ENCODE measurements around the gene MAP4K5. TPM values are rescaled to one million over a fixed set of nuclear protein-coding genes. Genes with fewer than 3 reads are reported as not detected.

The MAP4K5 gene
- total and polyA plus RNA-seq, 2 of the 13 experiments (the other 11 are each of a cell fraction or from before 2014, with no cell fraction given): 12.7 to 23.9 TPM

- intact Hi-C loops (cut with micrococcal nuclease; ENCODE audit: unreplicated experiment) (no loop called here), in situ Hi-C loops (cut with HindIII; ENCODE audit: extremely low pct_ligation_motif_present, low pct_unique_long_range_greater_than_20kb) (no loop called here)
- no TSS peak for BruUV-seq (replicated peaks)
- Histone ChIP-seq H3K4me3 (replicated peaks in 1 of 3; ENCODE audit: insufficient read depth in 1 of 3, low read depth in 2 of 3, low read length in 3 of 3) (no peak overlapping the region), H3K27me3 (ENCODE audit: control insufficient read depth in 1 of 2, insufficient read depth in 2 of 2, low read length in 2 of 2) (no peaks in the 10 kb centered on the region), H3K9ac (ENCODE audit: insufficient read depth, low read depth, low read length) (no peak overlapping the region), H3K9me3 (ENCODE audit: low read length) (no peaks in the 10 kb centered on the region), H2AFZ (ENCODE audit: low read length) (no peak overlapping the region), H3K4me2 (ENCODE audit: low read depth, low read length) (no peak overlapping the region), H3K27ac (ENCODE audit: extremely low read length, insufficient read depth, low read length) (no peak overlapping the region), H3K4me1 (ENCODE audit: insufficient read depth, low read length) (peaks cover 40% of the 10 kb centered on the region), H3K79me2 (ENCODE audit: insufficient read depth, low read length) (no peaks in the 10 kb centered on the region), H3K36me3 (replicated peaks in 1 of 2; ENCODE audit: control insufficient read depth in 1 of 2, insufficient read depth in 2 of 2, low read length in 2 of 2) (no peaks in the 10 kb centered on the region), H4K20me1 (ENCODE audit: insufficient read depth, low read length) (no peaks in the 10 kb centered on the region)
- WGBS (ENCODE audit: low lambda C conversion rate): 86% methylated on average over 9 of the region's 9 CpGs
- no peak for TF ChIP-seq SSRP1 (CRISPR knock-in tag; IDR thresholded peaks at IDR 0.05)
- TF ChIP-seq KDM3A (CRISPR knock-in tag; IDR thresholded peaks at IDR 0.05; ENCODE audit: low read depth): no peak
- TF ChIP-seq TERF1 (CRISPR knock-in tag; IDR thresholded peaks at IDR 0.05): no peak
- TF ChIP-seq CBX5 (CRISPR knock-in tag; IDR thresholded peaks at IDR 0.05; ENCODE audit: borderline replicate concordance): no peak
- TF ChIP-seq ZNF501 (CRISPR knock-in tag; IDR thresholded peaks at IDR 0.05): no peak
- no peak for TF ChIP-seq KLF15 (CRISPR knock-in tag; IDR thresholded peaks at IDR 0.05; ENCODE audit: borderline replicate concordance)
- TF ChIP-seq PTBP1 (IDR thresholded peaks at IDR 0.05; ENCODE audit: low read depth, low read length, poor library complexity, severe bottlenecking): no peak
- FAIRE-seq: no peak
- CTCF ChIA-PET (ENCODE audit: low intra/inter-chr PET ratio, low total read pairs): no interaction called here
- no peak for DNase-seq (ENCODE audit: low spot score)
- POLR2A ChIA-PET: no interaction called here
- ATAC-seq: no peak
These were observed 144.0 kb downstream of the MAP4K5 start for GRCh38 chr14:50388256-50388931.

GRCh38 chr14:50387548-50387947 lies 144.8 kb downstream of the MAP4K5 start:
- no peak for FAIRE-seq
- in situ Hi-C loops (cut with HindIII; ENCODE audit: extremely low pct_ligation_motif_present, low pct_unique_long_range_greater_than_20kb): no loop called here
- no TSS peak for BruUV-seq (replicated peaks)
- CTCF ChIA-PET (ENCODE audit: low intra/inter-chr PET ratio, low total read pairs): no interaction called here
- H3K9me3 ChIP-seq (ENCODE audit: low read length): no peaks in the 10 kb centered on the region
- intact Hi-C loops (cut with micrococcal nuclease; ENCODE audit: unreplicated experiment): no loop called here
- H2AFZ ChIP-seq (ENCODE audit: low read length): no peak overlapping the region
- H3K4me2 ChIP-seq (ENCODE audit: low read depth, low read length): no peak overlapping the region
- no peak for ATAC-seq
- H3K9ac ChIP-seq (ENCODE audit: insufficient read depth, low read depth, low read length): no peak overlapping the region
- no peaks in the 10 kb centered on the region for H3K79me2 ChIP-seq (ENCODE audit: insufficient read depth, low read length)
- no peaks in the 10 kb centered on the region for H4K20me1 ChIP-seq (ENCODE audit: insufficient read depth, low read length)
- WGBS (ENCODE audit: low lambda C conversion rate): 87% methylated on average over 1 of the region's 1 CpG
- POLR2A ChIA-PET: no interaction called here
- no peak overlapping the region for H3K27ac ChIP-seq (ENCODE audit: extremely low read length, insufficient read depth, low read length)
- no peaks in the 10 kb centered on the region for H3K36me3 ChIP-seq (replicated peaks in 1 of 2; ENCODE audit: control insufficient read depth in 1 of 2, insufficient read depth in 2 of 2, low read length in 2 of 2)
- DNase-seq (ENCODE audit: low spot score): no peak
- peak; percentile 91 for TF ChIP-seq MAFF (IDR thresholded peaks at IDR 0.05; ENCODE audit: low read depth, low read length)
- no peak for TF ChIP-seq ZSCAN12 (CRISPR knock-in tag; IDR thresholded peaks at IDR 0.05)
- peak; percentile 86 to 95 for TF ChIP-seq MAFK (conservative IDR thresholded peaks at IDR 0.05 in 1 of 2, IDR thresholded peaks at IDR 0.05 in 1 of 2; ENCODE audit: low read length in 2 of 2)
- H3K27me3 ChIP-seq (ENCODE audit: control insufficient read depth in 1 of 2, insufficient read depth in 2 of 2, low read length in 2 of 2): no peaks in the 10 kb centered on the region
- peaks cover 34% of the 10 kb centered on the region for H3K4me1 ChIP-seq (ENCODE audit: insufficient read depth, low read length)
- H3K4me3 ChIP-seq (replicated peaks in 1 of 3; ENCODE audit: insufficient read depth in 1 of 3, low read depth in 2 of 3, low read length in 3 of 3): no peak overlapping the region
